Thyroid gland (tissue), 4 donors: ENCODE measurements around the gene MED7. TPM values are rescaled to one million over a fixed set of nuclear protein-coding genes. Genes with fewer than 3 reads are reported as not detected.
A peak's percentile ranks its signal among the peaks of the same experiment; 100 is the strongest.
"Not testable (repeated sequence)": the region's sequence is repeated elsewhere in the genome, so short reads cannot be mapped to it uniquely, and the experiment has no call there.

Experiments used
- DNase-seq, 2 donors: peaks; one replicate each; pipeline ENCODE4 v3.0.0-alpha.2; 2019
- H3K27ac ChIP-seq, 3 donors: fragments of 200-600 bp; sonication (generic); 1 replicate in 2 of 3; 2 replicates in 1 of 3; pipeline ENCODE4 v1.5.1; 2016 to 2019; ENCODE audit warnings: mild to moderate bottlenecking in 1 of 3, moderate library complexity in 1 of 3
- H3K27me3 ChIP-seq: fragments of 200-600 bp; sonication (generic); one replicate; pipeline ENCODE4 v1.5.1; 2019
- H3K36me3 ChIP-seq, 2 donors: fragments of 200-600 bp; sonication (generic); one replicate each; pipeline ENCODE4 v1.5.1; 2016 to 2019
- H3K4me1 ChIP-seq, 2 donors: fragments of 200-600 bp; sonication (generic); one replicate each; pipeline ENCODE4 v1.5.1; 2017 to 2019
- H3K4me3 ChIP-seq, 3 donors: fragments of 200-600 bp; sonication (generic); replicated peaks in 1 of 3; 1 replicate in 2 of 3; 2 replicates in 1 of 3; pipeline ENCODE4 v1.5.1; 2016; ENCODE audit warnings: mild to moderate bottlenecking in 1 of 3
- H3K9me3 ChIP-seq: fragments of 200-600 bp; sonication (generic); one replicate; pipeline ENCODE4 v1.5.1; 2017
- CTCF ChIP-seq, 6 experiments: fragments of 200-600 bp in 3 of 6; fragments of 450-650 bp in 3 of 6; sonication (generic) in 3 of 6; IDR thresholded peaks; one replicate each; pipeline ENCODE4 v1.5.1; 2016 to 2019; ENCODE audit warnings: antibody characterized with exemption in 6 of 6, mild to moderate bottlenecking in 2 of 6, inconsistent platforms in 1 of 6, moderate library complexity in 1 of 6
- POLR2A ChIP-seq, 2 donors: fragments of 450-650 bp; IDR thresholded peaks; one replicate each; pipeline ENCODE4 v1.6.1; 2017; ENCODE audit warnings: antibody characterized with exemption in 2 of 2, mild to moderate bottlenecking in 2 of 2, moderate library complexity in 1 of 2
- WGBS, 2 donors: methylation state at CpG; one replicate each; pipeline ENCODE4 v1.1.5; 2017; 5-methylcytosine and 5-hydroxymethylcytosine counted together
- intact Hi-C: fragments of 100-400 bp; cut with DNase I; formaldehyde crosslinking; loops from one replicate; pipeline ENCODE4 v1.15.1; 2023
- total RNA-seq, 4 donors: library from RNA; depleted of rRNA; stranded (reverse); fragments of >200 nt; gene quantifications; one replicate each; pipeline ENCODE4 v1.2.3, GENCODE V29; 2016

The MED7 gene
- total RNA-seq, 4 donors from 2014 or later, result 12.9 to 19.8 (median 15.0) TPM

- no peak for DNase-seq
- Histone ChIP-seq H3K27ac (no peak overlapping the region), H3K4me3 (no peak overlapping the region), H3K27me3 (no peaks in the 10 kb centered on the region), H3K4me1 (no peaks in the 10 kb centered on the region), H3K9me3 (no peaks in the 10 kb centered on the region), H3K36me3 (no peaks in the 10 kb centered on the region)
- TF ChIP-seq POLR2A (IDR thresholded peaks at IDR 0.05) (no peak), CTCF (IDR thresholded peaks at IDR 0.05) (no peak)
- intact Hi-C loops, result no loop called here
- 77 to 90% methylated on average over 12 of the region's 12 CpGs for WGBS, 2 donors
These were observed 43.8 kb upstream of the MED7 start for GRCh38 chr5:157186309-157187045.

- intact Hi-C loops, H3K4me3 ChIP-seq, H3K27ac ChIP-seq, H3K27me3 ChIP-seq, DNase-seq, H3K4me1 ChIP-seq, H3K36me3 ChIP-seq, H3K9me3 ChIP-seq: not testable (repeated sequence)
- 78 to 85% methylated on average over 6 of the region's 6 CpGs for WGBS, 2 donors
These were observed 42.5 kb upstream of the MED7 start for GRCh38 chr5:157185122-157185521.

GRCh38 chr5:157184117-157184670 lies 41.5 kb upstream of the MED7 start:
- no peaks in the 10 kb centered on the region for H3K9me3 ChIP-seq
- 82 to 92% methylated on average over 8 of the region's 8 CpGs for WGBS, 2 donors
- no peaks in the 10 kb centered on the region for H3K4me1 ChIP-seq
- no peak overlapping the region for H3K4me3 ChIP-seq
- no peaks in the 10 kb centered on the region for H3K36me3 ChIP-seq
- TF ChIP-seq POLR2A (IDR thresholded peaks at IDR 0.05) (no peak), CTCF (IDR thresholded peaks at IDR 0.05) (no peak)
- no peak overlapping the region for H3K27ac ChIP-seq
- no peak for DNase-seq
- intact Hi-C loops, result no loop called here
- no peaks in the 10 kb centered on the region for H3K27me3 ChIP-seq

GRCh38 chr5:157182143-157182757 lies 39.6 kb upstream of the MED7 start:
- no peak overlapping the region for H3K4me3 ChIP-seq
- intact Hi-C loops, result no loop called here
- no peaks in the 10 kb centered on the region for H3K27me3 ChIP-seq
- no peaks in the 10 kb centered on the region for H3K9me3 ChIP-seq
- H3K4me1 ChIP-seq, result no peaks in the 10 kb centered on the region
- no peaks in the 10 kb centered on the region for H3K36me3 ChIP-seq
- no peak overlapping the region for H3K27ac ChIP-seq
- no peak for TF ChIP-seq POLR2A (IDR thresholded peaks at IDR 0.05)
- TF ChIP-seq CTCF (IDR thresholded peaks at IDR 0.05), result no peak
- no peak for DNase-seq
- WGBS, 2 donors, result 73 to 88% methylated on average over 3 of the region's 3 CpGs

GRCh38 chr5:157180374-157181264 lies 38.0 kb upstream of the MED7 start, which contains the start of gene ITK:
TSS of gene ITK (plus strand) at chr5:157180840. CDS start at chr5:157180978, 138 bp downstream.
- no peak within 1 kb of the TSS for H3K27ac ChIP-seq
- H3K4me3 ChIP-seq, result no peak within 1 kb of the TSS
- 76 to 85% methylated on average over 8 of the region's 8 CpGs for WGBS, 2 donors
- no peaks in the 10 kb centered on the region for H3K27me3 ChIP-seq
- H3K36me3 ChIP-seq, result no peaks in the 10 kb centered on the region
- DNase-seq, result no peak
- H3K4me1 ChIP-seq, result no peaks in the 10 kb centered on the region
- no peaks in the 10 kb centered on the region for H3K9me3 ChIP-seq
- TF ChIP-seq POLR2A (IDR thresholded peaks at IDR 0.05) (peak in 1 of 2 donors; percentile 19), CTCF (IDR thresholded peaks at IDR 0.05) (no peak)
- intact Hi-C loops, result no loop called here
